ENCODE results near the gene ACSM6.

Gene ACSM6

GRCh38 chr10:95268438-95268837 lies 74.4 kb downstream of the ACSM6 start:
- no peak for DNase-seq (ENCODE audit: low read depth in 2 of 2)

DNA sequence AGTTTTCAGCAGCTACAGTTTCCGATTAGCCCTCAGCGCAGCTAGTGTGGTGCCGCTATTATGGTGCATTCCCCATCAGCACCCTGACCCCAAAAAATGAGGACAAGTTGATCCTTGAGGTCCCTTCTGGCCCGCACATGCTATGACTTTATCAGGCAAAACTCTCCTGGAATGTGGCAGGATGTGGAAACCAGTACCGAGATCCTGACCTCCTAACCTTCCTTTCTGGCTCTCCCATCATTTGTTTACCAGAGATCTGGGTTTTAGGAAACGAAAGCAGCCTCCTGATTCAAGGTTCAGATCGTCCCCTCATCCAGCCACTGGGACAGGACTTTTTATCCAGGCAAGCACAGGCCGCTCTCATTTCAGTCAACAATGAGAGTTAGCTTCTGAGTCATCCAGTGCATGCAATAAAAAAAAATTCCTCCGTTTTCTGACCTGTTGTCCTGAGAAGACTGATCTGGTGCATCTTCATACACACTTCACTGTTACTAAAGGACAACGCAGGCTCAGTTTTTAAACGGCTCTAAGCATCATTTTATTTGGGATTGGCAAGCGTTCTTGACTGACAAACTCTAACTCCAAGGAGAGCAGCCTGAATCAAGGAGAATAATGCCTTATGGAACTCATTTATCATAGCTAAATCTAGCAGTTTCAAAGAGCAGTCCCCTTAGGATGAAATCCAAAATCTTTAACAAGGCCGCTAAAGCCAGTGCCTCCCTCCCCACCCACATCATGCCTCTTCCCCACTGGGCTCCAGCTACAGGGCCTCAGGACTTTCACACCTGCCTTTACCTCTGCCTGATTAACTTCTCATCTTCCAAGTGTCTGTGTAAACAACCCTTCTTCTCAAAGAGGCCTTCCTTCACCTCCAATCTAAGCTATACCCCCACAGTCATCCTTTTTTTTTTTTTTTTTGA lies 79.6 kb downstream of the ACSM6 start:
- no peak for DNase-seq (ENCODE audit: low read depth in 2 of 2)

DNA sequence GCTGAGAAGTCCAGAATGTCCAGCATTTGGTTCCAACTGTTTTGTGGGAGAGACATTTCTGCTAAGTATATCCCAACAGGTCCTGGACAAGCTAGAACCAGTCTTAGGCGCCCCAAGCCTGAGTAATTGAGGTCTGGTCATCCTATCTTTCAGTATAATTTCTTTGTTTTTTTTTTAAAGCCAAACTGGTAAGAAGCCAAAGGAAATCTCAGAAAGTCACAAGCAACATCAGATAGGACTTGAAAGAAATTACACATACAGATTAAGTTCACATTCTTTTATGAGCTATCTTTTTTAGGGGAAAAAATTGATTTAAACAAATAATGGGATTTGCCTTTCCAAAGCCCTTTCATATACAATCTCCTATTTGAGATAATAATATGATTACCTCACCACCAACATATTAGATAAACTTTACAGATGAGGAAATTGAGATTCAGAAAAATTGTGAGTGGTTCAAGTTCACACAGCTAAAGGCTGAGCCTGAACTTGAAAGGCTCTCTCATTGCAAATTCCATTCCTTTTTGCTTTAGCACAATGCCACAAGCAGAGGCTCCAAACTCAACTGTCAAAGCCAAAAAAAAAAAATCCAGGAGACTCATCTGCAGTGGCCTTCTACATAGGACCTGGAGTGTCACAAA lies 81.8 kb downstream of the ACSM6 start:
- DNase-seq (ENCODE audit: low read depth in 2 of 2): no peak

DNA sequence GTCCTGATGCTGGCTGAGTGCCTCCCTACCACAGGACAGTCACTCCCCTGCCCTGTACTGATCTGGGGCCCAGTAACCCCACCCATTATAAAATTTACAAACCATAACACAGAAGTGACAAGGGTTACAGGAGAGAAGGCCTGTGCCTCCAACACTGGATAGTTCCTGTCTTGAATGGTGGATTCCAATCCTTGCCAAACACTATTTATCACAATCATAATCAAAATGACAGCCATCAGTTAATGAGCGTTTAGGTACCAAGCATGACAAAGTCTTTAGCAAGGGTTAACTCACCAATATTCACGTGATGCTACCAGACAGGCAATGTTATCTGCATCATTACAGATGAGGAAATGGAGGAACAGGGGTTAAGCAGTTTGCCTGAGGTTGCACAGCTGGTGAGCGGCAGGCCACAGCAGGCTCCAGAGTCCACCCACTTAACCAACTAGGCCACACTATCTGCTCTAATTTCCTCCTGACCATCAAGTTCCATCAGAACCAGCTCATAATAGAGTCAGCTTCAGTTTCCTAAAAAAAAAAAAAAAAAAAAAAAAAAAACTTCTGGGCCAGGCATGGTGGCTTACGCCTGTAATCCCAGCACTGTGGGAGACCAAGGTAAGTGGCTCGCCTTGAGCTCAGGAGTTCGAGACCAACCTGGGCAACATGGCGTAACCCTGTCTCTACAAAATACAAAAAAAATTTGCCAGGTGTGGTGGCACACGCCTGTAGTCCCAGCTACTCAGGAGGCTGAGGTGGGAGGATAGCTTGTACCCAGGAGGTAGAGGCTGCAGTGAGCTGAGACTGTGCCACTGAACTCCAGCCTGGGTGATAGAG lies 82.5 kb downstream of the ACSM6 start:
- no peak for DNase-seq (ENCODE audit: low read depth in 2 of 2)

DNA sequence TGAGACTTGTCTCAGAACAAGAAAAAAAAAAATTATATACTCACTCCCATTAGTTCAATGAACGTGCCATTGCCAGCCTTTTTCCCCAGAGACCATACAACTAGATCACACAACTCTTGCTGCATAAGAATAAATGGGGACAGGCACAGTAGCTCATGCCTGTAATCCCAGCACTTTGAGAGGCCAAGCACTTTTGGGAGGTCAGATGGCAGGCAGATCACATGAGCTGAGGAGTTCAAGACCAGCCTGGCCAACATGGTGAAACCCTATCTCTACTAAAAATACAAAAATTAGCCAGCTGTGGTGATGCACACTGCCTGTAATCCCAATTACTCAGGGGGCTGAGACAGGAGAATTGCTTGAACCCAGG lies 83.1 kb downstream of the ACSM6 start:
- no peak for DNase-seq (ENCODE audit: low read depth in 2 of 2)

DNA sequence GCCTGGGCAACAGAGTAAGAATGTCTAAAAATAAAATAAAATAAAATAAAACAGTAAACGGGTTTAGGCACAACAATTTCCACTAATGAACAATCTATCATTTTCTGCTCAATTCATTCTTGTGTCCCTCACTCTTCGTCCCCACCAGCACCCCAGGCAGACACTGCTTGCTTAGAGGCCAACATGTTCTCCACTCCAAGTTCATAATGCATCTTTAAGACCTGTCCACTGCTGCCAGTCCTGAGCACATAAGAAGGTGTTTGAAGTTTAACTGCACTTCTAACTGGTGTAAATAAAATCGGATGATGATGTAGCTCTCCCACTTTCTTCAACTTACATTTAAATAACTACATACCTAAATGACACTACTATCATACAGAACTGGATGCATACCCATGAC lies 83.6 kb downstream of the ACSM6 start:
- DNase-seq (ENCODE audit: low read depth in 2 of 2): no peak

Data from stimulated activated CD8-positive, alpha-beta memory T cell treated with anti-CD3 and anti-CD28 coated beads, Interleukin-15, amount 100 ng/mL, for 48 hours (primary cell).